ENCODE data around the gene SLC35F1.

Gene SLC35F1

DNA sequence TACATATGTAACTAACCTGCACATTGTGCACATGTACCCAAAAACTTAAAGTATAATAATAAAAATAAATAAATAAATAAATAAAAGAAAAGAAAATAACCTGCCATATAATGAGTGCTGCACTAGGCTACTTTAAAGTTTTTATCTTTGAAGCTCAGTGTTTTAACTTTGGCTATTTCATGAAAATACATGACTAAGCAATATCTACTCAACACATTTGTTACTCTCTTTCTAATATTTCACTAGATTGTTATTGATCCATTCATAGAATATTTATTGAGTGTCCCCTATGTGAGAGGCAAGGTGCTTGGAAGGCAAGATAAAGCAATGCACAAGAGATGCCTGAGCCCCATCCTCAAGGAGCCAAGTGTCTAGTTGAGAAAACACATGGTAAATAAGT is 221.7 kb downstream of the SLC35F1 start:
- DNase-seq, result no peak

DNA sequence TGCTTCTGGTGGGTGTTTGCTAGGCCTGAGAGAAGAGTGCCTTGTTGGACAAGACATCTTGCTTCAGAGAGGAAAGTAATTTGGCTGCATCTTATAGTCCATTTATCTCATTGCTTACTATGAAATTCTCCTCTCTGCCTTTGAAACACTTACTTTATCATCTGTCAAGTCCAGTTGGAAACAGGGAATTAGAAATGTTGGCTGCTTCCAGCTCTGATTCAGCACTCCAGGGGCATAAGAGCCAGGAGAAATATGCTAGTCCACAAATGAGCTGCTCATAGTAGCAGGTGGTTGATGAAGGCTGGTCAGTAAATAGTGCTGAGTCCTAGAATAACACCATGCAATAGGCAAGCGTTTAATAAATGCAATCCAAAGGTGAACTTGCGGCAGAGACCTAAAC is 227.1 kb downstream of the SLC35F1 start:
- no peak for DNase-seq

DNA sequence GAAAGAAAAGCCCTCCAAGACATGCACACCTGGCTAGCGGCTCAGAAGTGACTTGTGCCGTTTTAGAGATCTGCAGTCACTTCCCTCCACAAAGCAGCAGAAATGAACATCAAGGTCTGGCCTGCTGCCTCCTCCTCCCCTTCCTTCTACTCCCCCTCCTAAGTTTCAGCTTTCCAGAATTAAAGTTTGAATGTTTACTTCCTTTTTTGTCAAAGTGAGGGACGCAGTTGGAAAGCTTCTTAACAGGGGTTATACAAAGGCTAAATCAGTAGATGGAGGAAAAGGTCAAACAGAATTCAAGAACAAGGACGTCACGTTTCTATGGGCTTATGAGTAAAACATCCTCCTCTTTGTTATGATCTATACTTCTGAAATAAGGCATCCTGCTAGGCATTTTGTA is 227.7 kb downstream of the SLC35F1 start:
- no peak for DNase-seq

DNA sequence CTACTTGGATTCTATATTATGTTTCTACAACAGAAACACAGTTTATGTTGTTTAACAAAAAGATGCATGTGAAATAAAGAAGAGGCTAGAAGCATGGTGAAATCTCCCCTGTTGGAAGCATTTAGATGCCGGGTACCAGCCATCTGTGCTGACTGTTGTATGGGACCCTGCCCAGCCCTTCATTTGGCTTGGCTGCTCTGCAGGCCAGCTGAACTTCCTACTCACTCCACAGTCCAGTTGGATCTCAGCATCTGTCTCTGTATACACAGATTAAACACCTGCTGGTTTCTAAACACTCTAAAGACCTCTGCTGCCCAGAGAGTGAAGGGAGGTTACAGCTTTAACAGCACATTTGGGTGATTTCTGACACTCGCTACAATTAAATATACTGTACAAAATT is 228.3 kb downstream of the SLC35F1 start:
- DNase-seq, result no peak

DNA sequence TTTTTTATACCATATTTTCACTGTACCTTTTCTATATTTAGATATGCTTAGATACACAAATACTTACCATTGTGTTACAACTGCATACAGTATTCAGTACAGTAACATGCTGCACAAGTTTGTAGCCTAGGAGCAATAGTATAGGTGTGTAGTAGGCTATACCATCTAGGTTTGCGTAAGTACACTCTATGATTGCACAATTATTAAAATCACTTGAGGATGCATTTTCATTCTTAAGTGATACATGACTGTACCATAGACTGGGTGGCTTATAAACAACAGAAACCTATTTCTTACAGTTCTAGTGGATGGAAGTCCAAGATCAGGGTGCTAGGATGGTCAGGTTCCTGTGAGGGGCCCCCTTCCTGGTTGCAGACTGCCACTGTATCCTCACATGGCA is 234.1 kb downstream of the SLC35F1 start:
- no peak for DNase-seq

DNA sequence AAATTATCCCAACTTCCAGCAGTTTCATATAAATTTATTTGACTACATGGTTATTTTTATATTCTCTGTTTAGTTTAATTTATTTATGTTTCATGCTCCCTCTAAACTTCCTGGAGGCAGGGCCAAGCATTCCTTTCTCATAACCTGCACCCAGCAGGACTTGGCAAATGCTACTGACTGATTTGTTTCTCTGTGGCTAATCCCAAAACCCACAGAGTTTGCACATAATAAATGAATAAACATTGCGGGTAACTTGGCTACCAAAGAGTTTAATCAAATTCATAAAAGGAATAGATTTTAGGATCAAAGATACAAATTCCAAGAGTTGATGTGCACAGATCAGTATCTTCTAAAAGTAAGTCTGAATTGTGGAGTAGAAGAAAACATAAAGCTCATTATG is 239.5 kb downstream of the SLC35F1 start:
- no peak for DNase-seq

DNA sequence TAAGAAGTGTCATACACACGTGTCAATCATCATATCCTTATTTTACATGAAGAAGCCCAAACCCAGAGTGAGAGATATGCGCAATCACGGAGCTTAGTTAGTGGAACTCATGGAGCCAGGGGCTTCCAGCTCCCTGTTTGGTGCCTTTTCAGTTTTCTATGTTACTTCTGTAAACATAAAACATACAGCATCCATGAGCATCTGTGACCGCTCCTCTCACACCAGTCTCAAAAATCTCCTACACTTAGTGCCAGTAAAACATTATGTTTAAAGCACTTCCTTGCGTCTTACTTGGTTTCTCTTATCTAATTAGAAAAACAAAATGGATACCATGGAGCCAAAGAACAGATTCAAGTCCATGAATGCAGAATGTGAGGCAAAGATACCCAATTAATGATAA is 240.4 kb downstream of the SLC35F1 start:
- no peak for DNase-seq

DNA sequence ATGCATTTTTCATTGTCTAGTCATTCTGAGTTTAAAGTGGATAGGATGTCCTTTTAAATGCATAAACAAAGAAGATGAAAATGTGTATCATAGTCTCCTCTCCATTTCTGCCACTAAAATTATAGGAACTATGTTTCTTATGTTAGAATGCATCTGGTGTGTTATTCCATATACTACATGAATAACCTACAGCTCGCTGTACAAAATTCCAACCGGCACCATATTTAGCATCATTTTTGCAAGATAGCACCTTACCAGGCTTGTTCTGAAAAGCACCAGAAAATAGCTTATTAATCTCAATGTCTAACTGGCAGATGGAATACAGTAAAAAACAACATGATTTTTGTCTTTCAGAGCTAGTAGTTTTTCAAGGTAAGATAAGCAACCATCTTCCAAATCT is 241.5 kb downstream of the SLC35F1 start:
- DNase-seq, result no peak

DNA sequence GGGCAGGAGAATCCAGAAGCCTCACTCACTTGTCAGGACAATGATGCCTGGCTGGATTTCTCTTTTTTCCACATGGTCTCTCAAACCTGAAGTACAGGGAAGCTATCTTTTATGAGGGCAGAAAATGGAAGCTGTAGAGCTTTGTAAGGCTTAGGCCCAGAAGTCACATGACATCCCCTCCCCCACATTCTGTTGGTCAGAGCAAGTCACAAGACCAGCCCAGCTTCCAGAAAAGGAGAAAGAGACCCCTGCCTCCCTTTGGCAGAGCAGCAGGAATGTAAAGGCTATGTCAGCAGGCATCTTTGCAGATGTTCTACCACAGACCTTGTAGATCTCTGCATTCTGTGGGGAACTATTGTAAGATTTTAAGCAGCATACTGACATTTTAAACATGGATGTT is 245.5 kb downstream of the SLC35F1 start:
- DNase-seq, result no peak

DNA sequence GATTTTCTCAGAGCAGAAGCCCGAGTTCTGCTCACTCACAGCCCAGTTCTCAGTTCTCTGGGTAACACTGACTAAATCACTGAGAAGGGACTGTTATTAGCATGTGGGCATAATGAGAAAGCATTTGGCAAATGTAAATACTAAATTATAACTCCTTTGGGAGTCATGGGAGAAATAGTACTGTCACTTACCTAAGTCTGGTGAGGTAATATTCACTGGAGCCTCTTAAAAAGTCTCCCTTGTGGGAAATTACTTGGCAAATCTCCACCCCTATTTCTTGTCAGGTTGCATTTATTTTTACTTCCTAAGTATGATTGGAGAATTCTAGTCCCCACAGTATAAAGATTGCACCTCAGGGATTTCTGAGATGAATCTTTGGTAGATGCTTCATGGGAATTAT is 254.3 kb downstream of the SLC35F1 start:
- no peak for DNase-seq

DNA sequence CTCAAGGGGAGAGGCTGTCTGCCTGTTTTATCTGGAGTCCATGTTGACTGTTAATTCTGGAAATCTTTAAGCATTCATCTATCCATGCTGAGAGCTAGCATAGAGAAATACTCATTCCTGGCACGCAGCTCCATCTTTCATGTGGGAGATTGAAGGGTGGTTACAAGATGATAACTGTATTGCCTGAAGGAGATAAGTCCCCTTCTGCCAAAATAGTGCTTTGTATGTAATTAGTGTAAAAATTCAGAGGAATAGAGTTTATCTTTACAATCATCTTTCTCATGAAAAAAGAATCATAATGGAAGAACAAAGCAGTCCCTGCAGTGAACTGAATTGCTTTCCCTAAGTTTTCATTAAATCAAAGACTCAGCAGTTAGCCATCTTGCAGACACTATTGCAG is 256.5 kb downstream of the SLC35F1 start:
- DNase-seq, result no peak

DNA sequence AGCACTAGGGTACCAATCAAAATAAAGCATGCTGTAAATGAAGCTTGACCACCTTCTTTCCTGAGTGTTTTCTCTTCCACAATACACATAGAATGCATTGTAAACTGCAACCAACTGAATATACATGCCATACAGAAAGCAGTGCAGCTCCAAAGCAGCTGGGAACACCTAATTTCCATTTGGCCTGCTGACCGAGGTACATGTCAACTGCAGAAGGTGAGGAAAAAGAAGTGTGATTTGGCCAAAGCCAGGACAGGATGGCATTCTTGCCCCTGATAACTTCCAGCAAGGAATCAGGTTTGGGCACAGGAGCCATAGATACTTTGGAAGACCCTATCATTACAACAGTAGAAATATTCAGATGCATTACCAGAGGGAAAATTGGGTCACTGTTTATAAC is 258.4 kb downstream of the SLC35F1 start:
- no peak for DNase-seq

DNA sequence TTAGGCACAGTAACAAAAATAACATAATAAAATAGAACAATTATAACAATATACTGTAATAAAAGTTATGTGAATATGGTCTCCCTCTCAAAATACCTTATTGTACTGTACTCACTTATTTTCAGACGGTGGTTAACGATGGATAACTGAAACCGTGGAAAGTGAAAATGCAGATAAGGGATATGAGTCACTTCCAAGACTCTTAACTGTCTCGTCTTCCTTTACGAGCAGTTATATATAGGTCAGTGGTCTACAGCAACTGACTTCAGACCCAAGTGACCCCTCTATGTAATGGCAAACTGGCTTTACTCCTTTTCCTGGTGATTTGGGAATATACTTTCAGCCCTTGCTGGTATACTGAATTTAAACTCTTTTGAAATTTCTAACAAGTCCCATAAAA is 261.4 kb downstream of the SLC35F1 start:
- no peak for DNase-seq

DNA sequence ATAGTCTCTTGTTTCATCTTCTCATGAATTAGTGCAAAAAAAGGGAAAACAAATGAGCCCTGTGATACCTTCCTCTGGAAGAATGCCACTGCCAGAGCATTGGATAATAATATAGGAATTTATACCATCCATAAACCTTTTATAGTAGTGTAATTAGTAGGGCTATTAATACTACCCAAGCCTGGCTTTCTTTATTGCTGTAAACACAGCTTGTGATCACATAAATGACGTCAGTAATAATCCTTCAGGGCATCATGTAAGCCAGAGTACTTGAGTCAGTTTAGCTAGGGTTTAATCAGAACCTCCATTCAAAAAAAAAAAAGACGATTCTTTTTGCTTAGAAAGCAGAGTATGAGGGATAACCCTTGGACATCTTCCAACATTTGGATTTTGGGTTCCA is 264.8 kb downstream of the SLC35F1 start:
- DNase-seq, result no peak

DNA sequence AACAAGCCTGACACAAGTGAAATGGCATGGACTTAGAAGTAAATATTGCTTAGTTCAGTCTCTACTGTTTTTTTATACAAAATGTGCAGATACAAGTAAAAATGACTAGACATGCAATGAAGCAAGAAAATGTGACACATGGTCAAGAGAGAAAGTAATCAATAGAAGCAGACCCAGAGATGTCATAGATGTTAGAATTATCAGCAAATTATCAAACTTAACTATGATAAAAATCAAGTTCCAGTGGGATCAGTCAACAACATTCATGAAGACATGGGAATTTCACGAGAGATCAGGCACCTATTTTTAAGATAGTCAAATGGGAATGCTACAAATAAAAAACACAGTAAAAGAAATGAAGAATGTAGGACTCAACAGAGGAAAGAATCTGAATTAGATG is 267.0 kb downstream of the SLC35F1 start:
- DNase-seq, result no peak

DNA sequence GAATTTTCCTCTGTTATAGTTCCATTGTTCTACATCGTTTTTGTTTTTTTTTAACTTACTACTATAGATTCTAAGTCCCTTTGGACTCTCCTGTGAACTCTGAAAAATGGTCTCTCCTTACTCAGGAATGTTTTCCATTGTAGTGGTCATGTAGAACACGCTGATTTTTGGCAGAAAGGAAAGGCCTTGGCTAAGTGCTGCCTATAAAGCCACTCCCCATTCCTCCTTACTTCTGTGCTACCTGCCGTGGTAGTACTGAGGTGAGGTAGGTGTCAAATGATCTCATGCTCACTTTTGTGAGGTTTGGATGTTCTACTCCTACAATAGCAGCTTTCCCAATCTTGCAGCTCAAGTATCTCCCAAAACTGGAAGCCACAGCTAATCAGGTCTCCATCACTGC is 270.7 kb downstream of the SLC35F1 start:
- no peak for DNase-seq

DNA sequence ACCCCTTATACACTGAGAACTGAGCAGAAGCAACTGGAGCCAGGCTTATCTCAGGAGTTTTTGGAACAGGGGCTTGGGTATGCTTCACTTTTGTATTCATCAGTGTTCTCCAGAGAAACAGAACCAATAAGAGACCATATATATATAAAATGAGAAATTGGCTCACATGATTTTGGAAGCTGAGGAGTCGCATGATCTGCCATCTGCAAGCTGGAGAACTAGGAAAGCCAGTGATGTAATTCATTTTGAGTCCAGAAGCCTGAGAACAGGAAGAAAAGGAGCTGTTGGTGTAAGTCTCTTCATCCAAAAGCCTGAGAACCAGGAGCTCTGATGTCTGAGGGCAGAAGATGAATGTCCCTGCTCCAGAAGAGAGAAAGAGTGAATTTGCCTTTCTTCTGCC is 272.0 kb downstream of the SLC35F1 start:
- no peak for DNase-seq

DNA sequence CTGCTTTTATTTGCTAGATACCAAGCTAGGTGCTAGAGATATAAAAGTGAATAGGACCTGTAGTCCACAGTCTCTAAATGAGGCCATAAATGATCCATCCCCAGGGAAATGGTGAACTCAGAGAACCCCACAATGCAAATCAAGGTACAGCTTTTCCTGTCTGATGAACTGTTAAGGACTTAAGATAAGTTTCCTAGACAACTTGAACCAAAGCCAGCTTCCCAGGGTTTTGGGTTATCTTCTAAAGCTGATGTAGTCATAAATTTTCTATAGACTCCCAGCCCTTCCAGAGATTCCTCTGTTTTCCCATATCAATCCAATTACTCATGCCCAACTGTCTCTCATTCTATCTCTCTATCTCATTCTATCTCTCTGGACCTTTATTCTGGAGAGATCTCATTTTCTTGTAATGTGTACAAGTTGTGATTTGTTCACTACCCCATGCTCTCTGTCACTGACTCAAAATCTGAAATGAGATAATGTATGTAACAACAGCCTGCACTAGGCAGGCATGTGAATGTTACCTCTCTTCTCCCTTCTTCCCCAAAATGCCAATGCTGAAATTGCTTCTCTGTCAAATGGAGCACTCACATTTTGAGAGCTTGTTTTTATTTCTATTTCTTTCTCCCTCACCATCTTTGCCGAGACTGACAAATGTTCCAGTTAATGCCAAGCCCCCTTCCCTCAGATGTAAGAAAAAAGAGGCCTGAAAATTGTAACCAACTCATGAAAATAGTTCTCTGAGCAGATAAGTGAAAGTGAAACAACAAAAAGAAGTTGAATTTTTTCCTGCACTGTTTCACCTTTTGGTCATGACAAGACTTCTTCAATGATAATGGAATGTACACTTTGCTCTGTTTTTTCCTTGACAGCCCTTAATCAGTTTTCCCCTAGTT is 279.9 kb downstream of the SLC35F1 start:
- DNase-seq, result no peak

DNA sequence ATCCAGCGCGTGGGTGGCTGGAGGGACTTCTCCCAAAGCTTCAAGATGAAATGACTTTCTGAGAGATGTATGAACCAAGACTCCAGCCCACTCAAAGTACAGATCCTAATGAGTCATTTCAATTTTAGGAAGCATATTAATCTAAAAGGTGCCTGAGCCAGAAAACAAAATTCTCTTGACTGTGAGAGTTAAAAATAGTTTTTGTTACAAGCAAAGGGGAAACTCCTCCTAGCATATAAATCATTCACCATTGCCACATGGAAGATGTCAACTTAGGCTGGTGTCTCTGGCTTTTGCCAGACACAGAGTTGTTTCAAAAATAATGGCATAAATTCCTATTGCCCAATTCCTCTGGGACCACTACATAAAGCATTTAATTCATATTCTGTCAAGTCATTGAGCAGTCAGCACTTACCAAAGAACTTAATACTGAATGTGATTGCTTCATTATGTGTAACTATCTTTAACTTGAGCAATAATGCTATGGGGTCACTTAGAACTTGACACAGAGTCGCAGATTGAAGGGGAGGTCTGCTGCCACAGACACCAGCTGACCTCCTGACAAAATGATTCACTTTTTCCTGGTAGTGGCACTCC is 280.6 kb downstream of the SLC35F1 start:
- DNase-seq, result no peak

DNA sequence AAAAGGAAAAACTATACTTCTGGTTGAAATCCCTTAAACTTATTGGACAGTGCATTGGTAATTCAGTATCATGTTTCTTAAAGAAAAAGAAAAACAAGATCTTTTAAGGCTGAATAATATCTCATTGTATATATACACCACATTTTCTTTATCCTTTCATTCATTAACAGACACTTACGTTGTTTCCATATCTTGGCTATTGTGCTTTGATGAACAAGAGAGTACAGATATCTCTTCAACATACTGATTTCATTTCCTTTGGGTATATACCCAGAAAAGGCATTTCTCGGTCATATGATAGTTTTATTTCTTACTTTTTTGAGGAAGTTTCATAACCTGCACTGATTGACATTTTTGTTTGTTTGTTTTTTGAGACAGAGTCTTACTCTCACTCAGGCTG is 281.5 kb downstream of the SLC35F1 start:
- no peak for DNase-seq

DNA sequence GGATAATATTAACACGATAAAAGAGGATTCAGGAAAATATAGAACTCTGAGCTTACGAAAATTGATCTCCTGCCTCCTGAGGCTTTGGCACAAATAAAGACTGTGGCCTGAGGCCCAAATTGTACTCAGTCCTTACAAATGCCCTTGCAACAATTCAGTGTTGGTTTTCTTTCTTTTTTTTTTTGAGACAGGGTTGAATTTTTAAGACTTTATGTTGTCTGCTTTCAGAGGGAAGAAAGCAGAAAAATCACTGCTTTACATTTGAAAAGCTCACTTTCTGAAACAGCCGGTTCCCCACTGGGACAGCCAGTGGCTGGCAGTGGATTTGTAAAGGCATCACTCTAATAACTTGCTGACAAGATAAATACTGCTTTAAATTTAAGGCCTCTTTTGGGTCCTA is 290.5 kb downstream of the SLC35F1 start:
- no peak for DNase-seq

DNA sequence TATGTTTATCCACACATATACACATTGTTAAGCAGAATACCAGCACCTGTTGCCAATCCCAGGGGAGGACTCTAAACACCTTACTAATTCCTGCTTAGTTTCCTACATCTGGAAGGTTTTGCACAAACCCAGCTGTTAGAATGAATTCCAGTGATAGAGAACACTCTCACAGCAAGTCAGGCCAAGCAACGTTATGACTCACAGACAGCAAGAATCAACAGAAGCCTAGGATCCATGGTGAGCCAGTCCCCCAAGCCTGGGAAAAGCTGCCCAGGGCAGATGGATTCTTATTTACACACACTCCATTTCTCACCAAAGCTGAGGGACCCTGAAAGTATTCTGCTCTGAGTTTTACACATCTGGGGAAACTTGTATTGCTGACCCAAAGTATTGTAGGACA is 291.7 kb downstream of the SLC35F1 start:
- no peak for DNase-seq

DNA sequence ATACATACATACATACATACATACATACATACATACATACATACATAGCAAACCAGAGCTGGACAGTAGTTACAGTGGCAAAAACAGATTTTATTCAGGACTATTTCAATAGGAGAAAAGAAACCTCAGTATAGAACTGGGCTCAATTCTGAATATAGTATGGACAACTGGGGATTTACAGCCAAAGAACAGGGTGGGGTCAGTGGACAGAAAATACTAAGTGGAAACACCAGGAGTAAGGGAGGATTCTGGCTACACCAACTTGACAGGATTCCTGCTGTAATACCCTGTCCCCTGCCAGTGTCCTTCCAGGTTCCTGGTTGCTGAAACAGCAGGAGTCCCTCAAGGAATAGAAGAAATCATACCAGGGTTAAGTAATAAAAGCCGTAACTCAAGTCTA is 293.1 kb downstream of the SLC35F1 start:
- no peak for DNase-seq

DNA sequence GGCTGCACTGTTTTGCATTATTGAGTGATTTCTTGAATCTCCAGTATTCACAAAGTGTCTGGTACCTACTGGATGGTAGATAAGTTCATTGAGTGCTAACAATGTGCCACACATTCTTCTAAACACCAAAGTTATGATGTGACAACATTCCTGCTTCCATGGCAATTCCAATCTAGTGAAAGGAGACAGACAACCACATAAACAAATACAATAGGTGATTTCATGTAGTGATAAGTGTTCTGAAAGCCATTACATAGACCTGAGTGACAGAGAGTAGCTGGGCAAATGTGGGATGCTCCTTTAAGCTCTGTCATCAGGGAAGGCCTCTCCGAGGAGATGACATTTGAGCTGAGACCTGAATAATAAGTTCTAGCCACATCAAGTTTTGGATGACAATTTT is 295.5 kb downstream of the SLC35F1 start:
- no peak for DNase-seq

DNA sequence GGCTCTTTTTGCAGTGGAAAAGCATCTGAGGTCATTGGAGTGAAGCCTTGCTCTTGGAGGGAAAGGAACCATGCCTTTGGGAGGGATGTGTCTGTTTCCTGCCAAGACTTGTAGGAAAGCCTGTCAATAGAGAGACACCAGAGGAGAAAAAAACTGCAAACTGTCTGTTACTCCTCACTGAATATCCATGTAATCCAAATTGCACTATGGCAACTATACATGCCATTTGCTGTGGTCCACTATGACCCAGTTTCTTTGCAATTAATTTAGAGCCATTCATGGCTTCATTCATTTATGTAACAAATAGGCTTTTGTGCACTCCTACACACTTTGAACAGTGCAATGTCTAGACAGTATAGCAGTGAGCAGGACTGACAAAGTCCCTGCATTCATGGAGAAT is 296.5 kb downstream of the SLC35F1 start:
- DNase-seq, result no peak
